KOPT-K1 (cell line): ENCODE results near the gene ATP5PO.
"Not testable (repeated sequence)": the region's sequence is repeated elsewhere in the genome, so short reads cannot be mapped to it uniquely, and the experiment has no call there.

Experiments
- H3K27ac ChIP-seq: fragments of 200-600 bp; sonication (generic); 2 replicates; pipeline ENCODE4 v1.5.1; 2016; ENCODE audit warnings: antibody characterized with exemption, mild to moderate bottlenecking, low read depth, low read length; ENCODE audit not compliant: poor library complexity, severe bottlenecking
- H3K36me3 ChIP-seq: fragments of 200-600 bp; sonication (generic); 2 replicates; pipeline ENCODE4 v1.5.1; 2017; ENCODE audit warnings: antibody characterized with exemption, mild to moderate bottlenecking, low read length, moderate library complexity; ENCODE audit not compliant: insufficient read depth
- H3K9me3 ChIP-seq: fragments of 200-600 bp; sonication (generic); 2 replicates; pipeline ENCODE4 v1.5.1; 2017; ENCODE audit warnings: antibody characterized with exemption, low read length, mild to moderate bottlenecking; ENCODE audit not compliant: insufficient read depth, poor library complexity, severe bottlenecking

Gene ATP5PO

GRCh38 chr21:33874161-33874560 lies 41.4 kb downstream of the ATP5PO start:
- H3K36me3 ChIP-seq, result no peaks in the 10 kb centered on the region
- no peaks in the 10 kb centered on the region for H3K9me3 ChIP-seq
- no peak overlapping the region for H3K27ac ChIP-seq

- H3K36me3 ChIP-seq, result no peaks in the 10 kb centered on the region
- H3K9me3 ChIP-seq, result no peaks in the 10 kb centered on the region
- H3K27ac ChIP-seq, result no peak overlapping the region
These were observed 42.6 kb downstream of the ATP5PO start for GRCh38 chr21:33872881-33873515.

- Histone ChIP-seq H3K36me3 (no peaks in the 10 kb centered on the region), H3K27ac (no peak overlapping the region)
These were observed 44.4 kb downstream of the ATP5PO start for GRCh38 chr21:33871171-33871570.

GRCh38 chr21:33870768-33871167 lies 44.8 kb downstream of the ATP5PO start:
- H3K36me3 ChIP-seq, result no peaks in the 10 kb centered on the region
- H3K27ac ChIP-seq, result no peak overlapping the region
- H3K9me3 ChIP-seq, result no peaks in the 10 kb centered on the region

More at GRCh38 chr21:33871171-33871570, 44.4 kb downstream of the ATP5PO start:
- H3K9me3 ChIP-seq, result no peaks in the 10 kb centered on the region

GRCh38 chr21:33869873-33870272 lies 45.7 kb downstream of the ATP5PO start:
- Histone ChIP-seq H3K36me3 (no peaks in the 10 kb centered on the region), H3K27ac (no peak overlapping the region), H3K9me3 (no peaks in the 10 kb centered on the region)

- not testable (repeated sequence) for H3K27ac ChIP-seq, H3K36me3 ChIP-seq, H3K9me3 ChIP-seq
These were observed 47.7 kb downstream of the ATP5PO start for GRCh38 chr21:33867868-33868267.

- no peaks in the 10 kb centered on the region for H3K36me3 ChIP-seq
- H3K9me3 ChIP-seq, result no peaks in the 10 kb centered on the region
- no peak overlapping the region for H3K27ac ChIP-seq
These were observed 48.8 kb downstream of the ATP5PO start for GRCh38 chr21:33866826-33867225.

- H3K27ac ChIP-seq, result no peak overlapping the region
- H3K36me3 ChIP-seq, result no peaks in the 10 kb centered on the region
- H3K9me3 ChIP-seq, result no peaks in the 10 kb centered on the region
These were observed 49.5 kb downstream of the ATP5PO start for GRCh38 chr21:33865996-33866575.

- H3K9me3 ChIP-seq, result no peaks in the 10 kb centered on the region
- H3K27ac ChIP-seq, result no peak overlapping the region
- H3K36me3 ChIP-seq, result no peaks in the 10 kb centered on the region
These were observed 50.4 kb downstream of the ATP5PO start for GRCh38 chr21:33865176-33865575.

GRCh38 chr21:33864150-33864549 lies 51.5 kb downstream of the ATP5PO start:
- H3K36me3 ChIP-seq, result no peaks in the 10 kb centered on the region
- H3K9me3 ChIP-seq, result no peaks in the 10 kb centered on the region
- H3K27ac ChIP-seq, result no peak overlapping the region

GRCh38 chr21:33863191-33863590 lies 52.4 kb downstream of the ATP5PO start:
- H3K36me3 ChIP-seq, H3K27ac ChIP-seq, H3K9me3 ChIP-seq: not testable (repeated sequence)

- Histone ChIP-seq H3K9me3 (no peaks in the 10 kb centered on the region), H3K27ac (no peak overlapping the region), H3K36me3 (no peaks in the 10 kb centered on the region)
These were observed 54.5 kb downstream of the ATP5PO start for GRCh38 chr21:33861125-33861524.

GRCh38 chr21:33860332-33860879 lies 55.2 kb downstream of the ATP5PO start:
- H3K36me3 ChIP-seq, result no peaks in the 10 kb centered on the region
- H3K27ac ChIP-seq, result no peak overlapping the region
- H3K9me3 ChIP-seq, result no peaks in the 10 kb centered on the region

- H3K27ac ChIP-seq, result no peak overlapping the region
- no peaks in the 10 kb centered on the region for H3K9me3 ChIP-seq
- no peaks in the 10 kb centered on the region for H3K36me3 ChIP-seq
These were observed 56.1 kb downstream of the ATP5PO start for GRCh38 chr21:33859373-33860102.

- H3K36me3 ChIP-seq, result no peaks in the 10 kb centered on the region
- H3K9me3 ChIP-seq, result no peaks in the 10 kb centered on the region
- no peak overlapping the region for H3K27ac ChIP-seq
These were observed 56.8 kb downstream of the ATP5PO start for GRCh38 chr21:33858667-33859372.
